Trophoblast cell (in vitro differentiated cells and primary cell): Measurements from ENCODE around the gene MRAP.

ENCODE experiments used
- DNase-seq, 2 donors: peaks; one replicate each; pipeline ENCODE4 v3.0.0-alpha.2; 2016
- H2AFZ ChIP-seq: 2 replicates; pipeline ENCODE4 v1.6.1; 2013; ENCODE audit warnings: low read length, moderate library complexity, mild to moderate bottlenecking; ENCODE audit not compliant: insufficient read depth, poor library complexity
- H2AK5ac ChIP-seq: 2 replicates; pipeline ENCODE4 v1.6.1; 2013; ENCODE audit warnings: mild to moderate bottlenecking, low read length
- H2BK120ac ChIP-seq: 2 replicates; pipeline ENCODE4 v1.6.1; 2013; ENCODE audit warnings: low read length, mild to moderate bottlenecking, moderate library complexity; ENCODE audit not compliant: insufficient read depth, poor library complexity
- H2BK12ac ChIP-seq: 2 replicates; pipeline ENCODE4 v1.6.1; 2013; ENCODE audit warnings: mild to moderate bottlenecking, low read length, moderate library complexity
- H2BK5ac ChIP-seq: 2 replicates; pipeline ENCODE4 v1.6.1; 2013; ENCODE audit warnings: low read length, low read depth, moderate library complexity, mild to moderate bottlenecking; ENCODE audit not compliant: poor library complexity
- H3K14ac ChIP-seq: 2 replicates; pipeline ENCODE4 v1.6.1; 2013; ENCODE audit warnings: mild to moderate bottlenecking, low read length
- H3K18ac ChIP-seq: 2 replicates; pipeline ENCODE4 v1.6.1; 2013; ENCODE audit warnings: mild to moderate bottlenecking, low read length
- H3K23ac ChIP-seq: 2 replicates; pipeline ENCODE4 v1.6.1; 2013; ENCODE audit warnings: low read length
- H3K27ac ChIP-seq: 2 replicates; pipeline ENCODE4 v1.5.1; 2013; ENCODE audit warnings: low read depth, mild to moderate bottlenecking, inconsistent platforms, low read length, moderate library complexity
- H3K27me3 ChIP-seq: 2 replicates; pipeline ENCODE4 v1.6.1; 2013; ENCODE audit warnings: inconsistent platforms, mild to moderate bottlenecking, low read length, moderate library complexity; ENCODE audit not compliant: insufficient read depth
- H3K36me3 ChIP-seq, 2 experiments: 1 replicate in 1 of 2; 2 replicates in 1 of 2; pipeline ENCODE4 v1.6.1; 2013; ENCODE audit warnings: low read length in 2 of 2, mild to moderate bottlenecking in 2 of 2, moderate library complexity in 1 of 2; ENCODE audit not compliant: insufficient read depth in 2 of 2, control insufficient read depth in 1 of 2
- H3K4ac ChIP-seq: 2 replicates; pipeline ENCODE4 v1.6.1; 2013; ENCODE audit warnings: low read depth, mild to moderate bottlenecking, low read length, moderate library complexity
- H3K4me1 ChIP-seq, 2 experiments: 1 replicate in 1 of 2; 2 replicates in 1 of 2; pipeline ENCODE4 v1.6.1; 2013; ENCODE audit warnings: low read length in 2 of 2, mild to moderate bottlenecking in 2 of 2, moderate library complexity in 1 of 2; ENCODE audit not compliant: insufficient read depth in 2 of 2, control insufficient read depth in 1 of 2
- H3K4me2 ChIP-seq: 2 replicates; pipeline ENCODE4 v1.6.1; 2013; ENCODE audit warnings: inconsistent platforms, mild to moderate bottlenecking, low read length, moderate library complexity
- H3K4me3 ChIP-seq: 2 replicates; pipeline ENCODE4 v1.5.1; 2013; ENCODE audit warnings: mild to moderate bottlenecking, low read depth, low read length, inconsistent platforms
- H3K79me1 ChIP-seq: one replicate; pipeline ENCODE4 v1.6.1; 2013; ENCODE audit warnings: low read length
- H3K79me2 ChIP-seq: 2 replicates; pipeline ENCODE4 v1.6.1; 2013; ENCODE audit warnings: low read length, mild to moderate bottlenecking; ENCODE audit not compliant: control insufficient read depth, insufficient read depth, poor library complexity
- H3K9ac ChIP-seq: 2 replicates; pipeline ENCODE4 v1.6.1; 2013; ENCODE audit warnings: mild to moderate bottlenecking, low read length
- H3K9me3 ChIP-seq: 2 replicates; pipeline ENCODE4 v1.6.1; 2013; ENCODE audit warnings: low read depth, mild to moderate bottlenecking, control low read depth, inconsistent platforms, low read length; ENCODE audit not compliant: insufficient read depth
- H4K12ac ChIP-seq: 2 replicates; pipeline ENCODE4 v1.6.1; 2013; ENCODE audit warnings: low read depth, mild to moderate bottlenecking, low read length, moderate library complexity
- H4K8ac ChIP-seq: 2 replicates; pipeline ENCODE4 v1.6.1; 2013; ENCODE audit warnings: low read depth, mild to moderate bottlenecking, low read length, moderate library complexity
- H4K91ac ChIP-seq: one replicate; pipeline ENCODE4 v1.6.1; 2013; ENCODE audit warnings: low read depth, mild to moderate bottlenecking, low read length, moderate library complexity
- WGBS: extraction: QIAGEN DNeasy Blood & Tissue Kit; methylation state at CpG from one replicate; pipeline ENCODE4 v1.1.7; 2013; ENCODE audit warnings: missing lambda C conversion rate; ENCODE audit not compliant: insufficient read length, insufficient coverage; ENCODE audit errors: extremely low coverage; 5-methylcytosine and 5-hydroxymethylcytosine counted together

Gene MRAP

DNA sequence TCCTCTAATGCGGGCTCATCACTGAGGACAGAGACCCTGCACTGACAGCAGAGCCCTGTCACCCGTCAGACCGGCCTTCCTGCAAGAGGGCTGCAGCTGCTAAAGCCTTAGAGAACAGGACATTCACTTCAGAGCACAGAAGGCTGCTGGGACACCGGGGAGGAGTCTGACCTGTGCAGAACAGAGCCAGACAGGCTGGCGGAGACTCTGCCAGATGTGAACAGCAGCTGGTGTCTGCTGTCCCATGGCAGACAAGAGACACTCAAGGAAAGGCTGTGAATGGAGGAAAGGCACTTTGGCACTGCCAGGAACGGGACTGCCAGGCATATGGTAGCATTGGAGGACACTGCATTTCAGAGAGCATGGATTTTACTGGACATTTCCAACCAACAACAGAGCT lies 21.4 kb downstream of the MRAP start:
- Histone ChIP-seq H3K23ac (no peak overlapping the region), H2BK5ac (no peak overlapping the region), H3K79me1 (no peaks in the 10 kb centered on the region), H4K8ac (no peak overlapping the region), H2AFZ (no peak overlapping the region), H3K4me3 (no peak overlapping the region), H3K79me2 (no peaks in the 10 kb centered on the region), H2BK12ac (no peak overlapping the region), H2BK120ac (no peak overlapping the region), H4K91ac (no peak overlapping the region), H2AK5ac (no peak overlapping the region), H3K4me2 (no peak overlapping the region), H3K27me3 (no peaks in the 10 kb centered on the region), H3K14ac (no peak overlapping the region), H3K4me1 (no peaks in the 10 kb centered on the region), H3K18ac (no peak overlapping the region), H3K27ac (no peak overlapping the region), H4K12ac (no peak overlapping the region), H3K9ac (no peak overlapping the region), H3K36me3 (peaks cover 68 to 83% of the 10 kb centered on the region in 2 experiments), H3K4ac (no peak overlapping the region), H3K9me3 (no peaks in the 10 kb centered on the region)
- WGBS = no CpG with 5 or more reads among the region's 6 CpGs
- no peak for DNase-seq

DNA sequence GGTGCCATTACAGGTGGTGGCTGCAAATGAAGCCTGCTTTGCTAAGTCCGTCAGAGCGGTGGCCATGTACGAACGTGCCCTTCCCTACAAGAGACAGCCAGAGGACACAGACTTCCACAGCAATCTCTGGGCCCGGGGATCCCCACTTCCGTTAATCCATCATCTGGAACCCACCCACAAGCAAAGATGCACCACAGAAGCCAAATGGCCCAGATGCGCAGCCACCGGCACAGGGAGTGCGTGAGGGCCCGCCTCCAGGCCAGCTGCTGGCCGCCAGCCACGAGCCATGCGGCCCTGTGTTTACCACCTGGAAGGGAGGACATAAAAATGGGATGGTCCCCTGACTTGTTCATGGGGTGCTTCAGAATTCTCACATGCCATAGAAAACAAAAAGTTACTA lies 22.1 kb downstream of the MRAP start:
- Histone ChIP-seq H3K4ac (no peak overlapping the region), H3K9ac (no peak overlapping the region), H2BK12ac (no peak overlapping the region), H3K36me3 (peaks cover 71 to 86% of the 10 kb centered on the region in 2 experiments), H3K79me1 (no peaks in the 10 kb centered on the region), H3K23ac (no peak overlapping the region), H3K4me3 (no peak overlapping the region), H3K27ac (no peak overlapping the region), H4K8ac (no peak overlapping the region), H4K91ac (no peak overlapping the region), H2BK5ac (no peak overlapping the region), H3K4me2 (no peak overlapping the region), H3K14ac (no peak overlapping the region), H2AFZ (no peak overlapping the region), H2AK5ac (no peak overlapping the region), H3K9me3 (no peaks in the 10 kb centered on the region), H3K18ac (no peak overlapping the region), H2BK120ac (no peak overlapping the region), H3K79me2 (no peaks in the 10 kb centered on the region), H3K27me3 (no peaks in the 10 kb centered on the region), H4K12ac (no peak overlapping the region), H3K4me1 (no peaks in the 10 kb centered on the region)
- no CpG with 5 or more reads among the region's 13 CpGs for WGBS
- DNase-seq = no peak

DNA sequence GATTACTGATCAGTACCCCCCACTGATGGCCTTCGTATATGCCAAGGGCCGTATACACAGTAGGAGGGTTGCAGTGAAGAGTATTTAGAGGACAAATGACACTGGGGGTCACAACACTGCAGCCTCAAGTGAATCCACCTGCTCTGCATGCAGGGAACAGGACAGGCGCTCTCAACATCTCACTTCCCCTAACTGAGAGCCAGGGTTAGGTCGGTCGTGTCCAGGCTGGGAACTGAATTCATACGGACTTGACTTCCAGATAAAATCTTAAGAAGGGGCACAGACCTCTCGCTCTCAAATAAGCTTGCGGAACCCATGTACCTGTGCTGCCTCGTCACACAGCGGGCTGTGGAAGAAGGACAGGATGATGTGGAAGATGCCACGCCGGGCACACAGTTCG lies 22.8 kb downstream of the MRAP start:
- no peak overlapping the region for H3K27ac ChIP-seq
- H3K4me1 ChIP-seq = no peaks in the 10 kb centered on the region
- no peak for DNase-seq
- H3K27me3 ChIP-seq = no peaks in the 10 kb centered on the region
- no peak overlapping the region for H3K4me2 ChIP-seq
- H2BK12ac ChIP-seq = no peak overlapping the region
- no peak overlapping the region for H3K23ac ChIP-seq
- H3K18ac ChIP-seq = no peak overlapping the region
- H3K4ac ChIP-seq = no peak overlapping the region
- no peak overlapping the region for H4K12ac ChIP-seq
- no peak overlapping the region for H4K8ac ChIP-seq
- H3K79me2 ChIP-seq = no peaks in the 10 kb centered on the region
- H2BK5ac ChIP-seq = no peak overlapping the region
- no CpG with 5 or more reads among the region's 13 CpGs for WGBS
- no peak overlapping the region for H4K91ac ChIP-seq
- no peaks in the 10 kb centered on the region for H3K9me3 ChIP-seq
- H3K79me1 ChIP-seq = no peaks in the 10 kb centered on the region
- H2AK5ac ChIP-seq = no peak overlapping the region
- H3K36me3 ChIP-seq = peaks cover 65 to 80% of the 10 kb centered on the region in 2 experiments
- H3K9ac ChIP-seq = no peak overlapping the region
- no peak overlapping the region for H2AFZ ChIP-seq
- H2BK120ac ChIP-seq = no peak overlapping the region
- no peak overlapping the region for H3K4me3 ChIP-seq
- no peak overlapping the region for H3K14ac ChIP-seq

DNA sequence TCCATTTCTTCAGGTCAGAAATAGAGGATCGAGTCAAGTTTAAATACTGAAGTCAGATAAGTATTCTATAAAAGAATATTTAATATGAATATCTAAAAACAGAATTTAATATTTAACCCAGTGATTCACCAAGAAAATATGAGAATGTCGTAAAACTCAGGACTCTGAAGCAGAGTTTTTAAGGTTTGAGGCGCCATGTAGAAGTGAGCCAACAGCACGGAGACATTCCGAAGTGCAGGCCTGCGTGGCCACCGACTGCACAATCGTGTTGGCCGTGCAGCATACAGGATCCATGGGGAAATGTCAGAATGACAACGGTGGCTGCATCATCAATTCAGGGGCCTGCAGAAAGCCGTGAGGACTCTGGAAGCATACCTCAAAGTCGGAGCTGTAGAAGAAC lies 23.4 kb downstream of the MRAP start:
- Histone ChIP-seq H4K8ac (no peak overlapping the region), H3K23ac (no peak overlapping the region), H4K91ac (no peak overlapping the region), H3K14ac (no peak overlapping the region), H3K18ac (no peak overlapping the region), H2BK5ac (no peak overlapping the region), H3K4ac (no peak overlapping the region), H3K9me3 (no peaks in the 10 kb centered on the region), H2BK12ac (no peak overlapping the region), H3K27ac (no peak overlapping the region), H3K27me3 (no peaks in the 10 kb centered on the region), H3K4me3 (no peak overlapping the region), H3K36me3 (peaks cover 59 to 74% of the 10 kb centered on the region in 2 experiments), H2BK120ac (no peak overlapping the region), H2AK5ac (no peak overlapping the region), H3K79me1 (no peaks in the 10 kb centered on the region), H2AFZ (no peak overlapping the region), H3K4me1 (no peaks in the 10 kb centered on the region), H3K79me2 (no peaks in the 10 kb centered on the region), H3K9ac (no peak overlapping the region), H4K12ac (no peak overlapping the region), H3K4me2 (no peak overlapping the region)
- DNase-seq = no peak
- WGBS = no CpG with 5 or more reads among the region's 12 CpGs
